ENCODE data around the gene PTPRJ.

PTPRJ gene

DNA sequence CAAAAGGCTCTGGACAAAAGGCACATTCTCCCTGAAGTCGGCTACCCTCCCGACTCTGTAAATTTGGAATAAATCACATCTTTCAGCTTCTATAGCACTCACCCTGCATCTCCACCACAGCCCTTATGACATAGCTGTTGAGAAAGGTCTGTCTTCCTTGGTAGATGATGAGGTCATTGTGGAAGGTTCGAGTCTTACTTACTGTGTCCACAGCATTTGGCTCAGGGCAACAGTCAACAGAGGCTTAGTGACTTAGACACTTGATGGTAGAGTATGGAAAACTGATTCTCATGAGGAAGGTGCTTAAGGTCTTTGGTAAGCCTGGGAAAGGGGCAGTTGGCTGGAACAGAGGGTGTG, 45.6 kb downstream of the PTPRJ start:
- H3K4me1 ChIP-seq (ENCODE audit: control insufficient read depth, low read length) = peaks cover 9% of the 10 kb centered on the region
- no peak overlapping the region for H3K4me2 ChIP-seq (ENCODE audit: low read length)
- no peaks in the 10 kb centered on the region for H3K9me2 ChIP-seq (replicated peaks; ENCODE audit: control insufficient read depth, low read length)
- H3K27ac ChIP-seq (ENCODE audit: low read depth, low read length) = no peak overlapping the region
- no peaks in the 10 kb centered on the region for H4K20me1 ChIP-seq (ENCODE audit: control insufficient read depth, insufficient read depth, low read depth, low read length)
- H3K36me3 ChIP-seq (ENCODE audit: control insufficient read depth, low read length) = no peaks in the 10 kb centered on the region
- H3K4me3 ChIP-seq (ENCODE audit: low read length) = no peak overlapping the region
- no peaks in the 10 kb centered on the region for H3K27me3 ChIP-seq (ENCODE audit: control insufficient read depth, low read length)
- TF ChIP-seq EZH2phosphoT487 (IDR thresholded peaks at IDR 0.05; ENCODE audit: borderline replicate concordance, low read length) (no peak), CTCF (IDR thresholded peaks at IDR 0.05; ENCODE audit: low read depth, low read length, poor library complexity, severe bottlenecking) (no peak)
- no peaks in the 10 kb centered on the region for H3K79me2 ChIP-seq (ENCODE audit: control insufficient read depth, low read length)
- H3F3A ChIP-seq (ENCODE audit: control insufficient read depth, insufficient read depth) = no peaks in the 10 kb centered on the region
- no peaks in the 10 kb centered on the region for H3K9me3 ChIP-seq (ENCODE audit: control insufficient read depth, insufficient read depth, low read length)

DNA sequence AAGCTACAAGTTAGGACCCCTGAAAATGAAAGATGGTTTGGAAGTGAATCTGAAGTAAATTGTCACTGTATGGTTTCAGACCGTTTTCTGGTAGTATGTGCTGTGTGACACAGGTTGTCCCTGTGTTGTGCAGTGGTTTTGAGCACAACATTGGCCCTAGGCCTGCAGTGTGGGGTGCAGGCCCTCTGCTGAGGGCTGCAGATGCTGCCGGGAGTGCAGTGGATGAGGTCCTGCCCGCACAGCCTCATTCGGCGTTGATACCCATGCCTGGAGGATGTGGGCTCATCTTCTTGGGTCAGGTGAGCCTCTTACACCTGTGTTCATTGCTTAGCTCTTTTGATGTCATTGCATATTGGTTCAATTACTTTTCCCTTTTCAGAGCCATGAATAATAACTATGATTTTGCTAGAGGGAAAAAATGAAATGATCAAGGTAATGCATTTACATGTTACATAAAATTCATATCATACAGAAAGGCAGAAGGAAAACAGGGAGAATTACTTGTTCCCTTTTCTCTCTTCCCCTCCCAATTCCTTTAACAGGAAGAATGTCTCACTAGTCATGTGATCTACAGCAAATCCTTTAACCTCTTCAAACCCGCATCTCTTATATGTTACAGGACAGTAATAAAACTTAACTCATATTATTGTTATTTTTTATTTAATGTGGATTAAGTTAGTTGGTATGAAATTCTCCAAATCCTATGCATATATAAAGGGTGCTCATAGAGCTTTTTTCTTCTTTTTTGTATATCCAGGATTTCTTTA, 48.7 kb downstream of the PTPRJ start:
- Histone ChIP-seq H4K20me1 (ENCODE audit: control insufficient read depth, insufficient read depth, low read depth, low read length) (no peaks in the 10 kb centered on the region), H3F3A (ENCODE audit: control insufficient read depth, insufficient read depth) (no peaks in the 10 kb centered on the region), H3K27me3 (ENCODE audit: control insufficient read depth, low read length) (no peaks in the 10 kb centered on the region), H3K27ac (ENCODE audit: low read depth, low read length) (no peak overlapping the region), H3K4me2 (ENCODE audit: low read length) (no peak overlapping the region), H3K79me2 (ENCODE audit: control insufficient read depth, low read length) (no peaks in the 10 kb centered on the region), H3K9me2 (replicated peaks; ENCODE audit: control insufficient read depth, low read length) (no peaks in the 10 kb centered on the region), H3K36me3 (ENCODE audit: control insufficient read depth, low read length) (no peaks in the 10 kb centered on the region), H3K4me3 (ENCODE audit: low read length) (no peak overlapping the region), H3K9me3 (ENCODE audit: control insufficient read depth, insufficient read depth, low read length) (no peaks in the 10 kb centered on the region), H3K4me1 (ENCODE audit: control insufficient read depth, low read length) (peaks cover 19% of the 10 kb centered on the region)
- TF ChIP-seq EZH2phosphoT487 (IDR thresholded peaks at IDR 0.05; ENCODE audit: borderline replicate concordance, low read length) (no peak), CTCF (IDR thresholded peaks at IDR 0.05; ENCODE audit: low read depth, low read length, poor library complexity, severe bottlenecking) (no peak)

DNA sequence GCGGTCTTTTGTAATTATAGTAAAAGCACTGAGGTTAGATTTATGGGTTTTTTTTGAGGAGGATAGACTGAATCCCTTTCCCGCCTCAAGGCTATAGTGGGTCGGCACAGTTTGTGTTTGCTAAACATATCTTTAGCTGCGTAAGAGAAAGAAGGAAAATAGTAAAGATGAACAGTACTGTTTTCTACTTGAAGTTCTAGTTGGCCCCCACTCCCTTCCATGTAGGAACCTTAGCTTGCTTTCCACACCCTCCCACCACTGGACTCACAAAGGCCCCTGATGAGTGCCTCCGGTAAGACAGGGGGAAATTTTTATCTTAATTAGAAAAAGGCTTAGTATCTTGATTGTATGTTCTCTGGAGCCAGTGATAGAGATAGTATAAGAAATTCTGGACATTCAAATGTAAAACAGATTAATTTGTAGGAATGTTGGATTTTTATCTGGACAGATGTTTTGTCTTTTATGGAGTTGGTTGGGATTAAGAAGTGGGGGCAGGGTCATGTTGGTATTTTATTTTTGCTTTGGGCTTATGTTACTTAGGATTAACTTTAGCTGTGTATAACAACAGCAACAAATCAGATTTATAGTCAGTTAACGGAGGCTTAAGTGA, 49.4 kb downstream of the PTPRJ start:
- H4K20me1 ChIP-seq (ENCODE audit: control insufficient read depth, insufficient read depth, low read depth, low read length) = no peaks in the 10 kb centered on the region
- no peaks in the 10 kb centered on the region for H3F3A ChIP-seq (ENCODE audit: control insufficient read depth, insufficient read depth)
- no peak overlapping the region for H3K4me3 ChIP-seq (ENCODE audit: low read length)
- TF ChIP-seq EZH2phosphoT487 (IDR thresholded peaks at IDR 0.05; ENCODE audit: borderline replicate concordance, low read length) (no peak), CTCF (IDR thresholded peaks at IDR 0.05; ENCODE audit: low read depth, low read length, poor library complexity, severe bottlenecking) (no peak)
- no peaks in the 10 kb centered on the region for H3K27me3 ChIP-seq (ENCODE audit: control insufficient read depth, low read length)
- H3K27ac ChIP-seq (ENCODE audit: low read depth, low read length) = no peak overlapping the region
- no peaks in the 10 kb centered on the region for H3K36me3 ChIP-seq (ENCODE audit: control insufficient read depth, low read length)
- no peaks in the 10 kb centered on the region for H3K9me2 ChIP-seq (replicated peaks; ENCODE audit: control insufficient read depth, low read length)
- no peaks in the 10 kb centered on the region for H3K79me2 ChIP-seq (ENCODE audit: control insufficient read depth, low read length)
- no peaks in the 10 kb centered on the region for H3K9me3 ChIP-seq (ENCODE audit: control insufficient read depth, insufficient read depth, low read length)
- no peak overlapping the region for H3K4me2 ChIP-seq (ENCODE audit: low read length)
- peaks cover 19% of the 10 kb centered on the region for H3K4me1 ChIP-seq (ENCODE audit: control insufficient read depth, low read length)
